Activated naive CD4-positive, alpha-beta T cell treated with anti-CD3 and anti-CD28 coated beads, Interleukin-2, amount 50 U/mL, for 24 hours (primary cell): ENCODE data around the gene ADAMTS18.

ENCODE experiments used
- H3K27ac Mint-ChIP-seq: one replicate; pipeline ENCODE4 v1.8.0; 2021; ENCODE audit warnings: mild to moderate bottlenecking, mixed read lengths
- H3K27me3 Mint-ChIP-seq: one replicate; pipeline ENCODE4 v1.8.0; 2021; ENCODE audit warnings: mixed read lengths
- H3K36me3 Mint-ChIP-seq: one replicate; pipeline ENCODE4 v1.8.0; 2021; ENCODE audit warnings: mixed read lengths
- H3K4me1 Mint-ChIP-seq: one replicate; pipeline ENCODE4 v1.8.0; 2021; ENCODE audit warnings: mixed read lengths
- H3K4me3 Mint-ChIP-seq: one replicate; pipeline ENCODE4 v1.8.0; 2021; ENCODE audit warnings: mild to moderate bottlenecking, mixed read lengths
- H3K9me3 Mint-ChIP-seq: one replicate; pipeline ENCODE4 v1.8.0; 2021; ENCODE audit warnings: mixed read lengths

Gene ADAMTS18

GRCh38 chr16:77328768-77329167 is 106.1 kb downstream of the ADAMTS18 start:
- Mint-ChIP-seq H3K4me1 (no peaks in the 10 kb centered on the region), H3K36me3 (no peaks in the 10 kb centered on the region), H3K9me3 (no peaks in the 10 kb centered on the region), H3K4me3 (no peak overlapping the region), H3K27me3 (peaks cover 8% of the 10 kb centered on the region), H3K27ac (no peak overlapping the region)

- no peak overlapping the region for H3K4me3 Mint-ChIP-seq
Measured at GRCh38 chr16:77328274-77328673, 106.6 kb downstream of the ADAMTS18 start.

GRCh38 chr16:77327717-77328116 is 107.1 kb downstream of the ADAMTS18 start:
- no peaks in the 10 kb centered on the region for H3K9me3 Mint-ChIP-seq
- H3K4me3 Mint-ChIP-seq: no peak overlapping the region
- peaks cover 10% of the 10 kb centered on the region for H3K27me3 Mint-ChIP-seq
- no peaks in the 10 kb centered on the region for H3K36me3 Mint-ChIP-seq
- H3K4me1 Mint-ChIP-seq: no peaks in the 10 kb centered on the region
- H3K27ac Mint-ChIP-seq: no peak overlapping the region

More at GRCh38 chr16:77328274-77328673, 106.6 kb downstream of the ADAMTS18 start:
- H3K4me1 Mint-ChIP-seq: no peaks in the 10 kb centered on the region
- H3K27ac Mint-ChIP-seq: no peak overlapping the region
- H3K9me3 Mint-ChIP-seq: no peaks in the 10 kb centered on the region
- H3K27me3 Mint-ChIP-seq: peaks cover 8% of the 10 kb centered on the region
- no peaks in the 10 kb centered on the region for H3K36me3 Mint-ChIP-seq

- Mint-ChIP-seq H3K4me1 (no peaks in the 10 kb centered on the region), H3K9me3 (no peaks in the 10 kb centered on the region), H3K27ac (no peak overlapping the region), H3K4me3 (no peak overlapping the region), H3K27me3 (peaks cover 6% of the 10 kb centered on the region), H3K36me3 (no peaks in the 10 kb centered on the region)
Measured at GRCh38 chr16:77324729-77325128, 110.1 kb downstream of the ADAMTS18 start.

GRCh38 chr16:77323695-77324094 is 111.1 kb downstream of the ADAMTS18 start:
- H3K4me3 Mint-ChIP-seq: no peak overlapping the region
- no peaks in the 10 kb centered on the region for H3K36me3 Mint-ChIP-seq
- no peak overlapping the region for H3K27ac Mint-ChIP-seq
- no peaks in the 10 kb centered on the region for H3K9me3 Mint-ChIP-seq
- no peaks in the 10 kb centered on the region for H3K4me1 Mint-ChIP-seq
- peaks cover 6% of the 10 kb centered on the region for H3K27me3 Mint-ChIP-seq

- no peaks in the 10 kb centered on the region for H3K36me3 Mint-ChIP-seq
- H3K27ac Mint-ChIP-seq: no peak overlapping the region
- H3K4me3 Mint-ChIP-seq: no peak overlapping the region
- H3K4me1 Mint-ChIP-seq: no peaks in the 10 kb centered on the region
- no peaks in the 10 kb centered on the region for H3K9me3 Mint-ChIP-seq
- H3K27me3 Mint-ChIP-seq: peaks cover 6% of the 10 kb centered on the region
Measured at GRCh38 chr16:77322757-77323156, 112.1 kb downstream of the ADAMTS18 start.

GRCh38 chr16:77317059-77317458 is 117.8 kb downstream of the ADAMTS18 start:
- Mint-ChIP-seq H3K4me1 (no peaks in the 10 kb centered on the region), H3K36me3 (no peaks in the 10 kb centered on the region), H3K4me3 (no peak overlapping the region), H3K27ac (no peak overlapping the region), H3K9me3 (no peaks in the 10 kb centered on the region), H3K27me3 (peaks cover under 1% of the 10 kb centered on the region)

GRCh38 chr16:77310877-77311276 is 124.0 kb downstream of the ADAMTS18 start:
- Mint-ChIP-seq H3K27ac (no peak overlapping the region), H3K4me1 (peaks cover 11% of the 10 kb centered on the region), H3K27me3 (peaks cover 3% of the 10 kb centered on the region), H3K4me3 (no peak overlapping the region), H3K36me3 (no peaks in the 10 kb centered on the region), H3K9me3 (no peaks in the 10 kb centered on the region)

GRCh38 chr16:77308163-77308561 is 126.7 kb downstream of the ADAMTS18 start:
- Mint-ChIP-seq H3K9me3 (no peaks in the 10 kb centered on the region), H3K27me3 (peaks cover 6% of the 10 kb centered on the region), H3K27ac (peak overlapping the region; percentile 14), H3K36me3 (no peaks in the 10 kb centered on the region), H3K4me1 (peaks cover 11% of the 10 kb centered on the region), H3K4me3 (no peak overlapping the region)

GRCh38 chr16:77307426-77308162 is 127.2 kb downstream of the ADAMTS18 start:
- Mint-ChIP-seq H3K27ac (peak overlapping the region; percentile 66), H3K36me3 (no peaks in the 10 kb centered on the region), H3K4me3 (no peak overlapping the region), H3K9me3 (no peaks in the 10 kb centered on the region), H3K27me3 (peaks cover 6% of the 10 kb centered on the region), H3K4me1 (peaks cover 11% of the 10 kb centered on the region)

- Mint-ChIP-seq H3K27ac (no peak overlapping the region), H3K27me3 (peaks cover 4% of the 10 kb centered on the region), H3K4me1 (peaks cover 11% of the 10 kb centered on the region), H3K9me3 (no peaks in the 10 kb centered on the region), H3K36me3 (no peaks in the 10 kb centered on the region), H3K4me3 (no peak overlapping the region)
Measured at GRCh38 chr16:77306075-77306474, 128.8 kb downstream of the ADAMTS18 start.

- Mint-ChIP-seq H3K4me1 (peaks cover 11% of the 10 kb centered on the region), H3K27me3 (peaks cover 4% of the 10 kb centered on the region), H3K36me3 (no peaks in the 10 kb centered on the region), H3K27ac (no peak overlapping the region), H3K4me3 (no peak overlapping the region), H3K9me3 (no peaks in the 10 kb centered on the region)
Measured at GRCh38 chr16:77304877-77305276, 130.0 kb downstream of the ADAMTS18 start.

GRCh38 chr16:77304134-77304533 is 130.7 kb downstream of the ADAMTS18 start:
- Mint-ChIP-seq H3K27ac (no peak overlapping the region), H3K36me3 (no peaks in the 10 kb centered on the region), H3K9me3 (no peaks in the 10 kb centered on the region), H3K4me3 (no peak overlapping the region), H3K27me3 (peaks cover 4% of the 10 kb centered on the region), H3K4me1 (peaks cover 11% of the 10 kb centered on the region)

- Mint-ChIP-seq H3K9me3 (no peaks in the 10 kb centered on the region), H3K4me1 (peaks cover 3% of the 10 kb centered on the region), H3K27me3 (peaks cover 4% of the 10 kb centered on the region), H3K4me3 (no peak overlapping the region), H3K27ac (no peak overlapping the region), H3K36me3 (no peaks in the 10 kb centered on the region)
Measured at GRCh38 chr16:77302674-77303073, 132.2 kb downstream of the ADAMTS18 start.

GRCh38 chr16:77302249-77302648 is 132.6 kb downstream of the ADAMTS18 start:
- Mint-ChIP-seq H3K27ac (no peak overlapping the region), H3K36me3 (no peaks in the 10 kb centered on the region), H3K9me3 (no peaks in the 10 kb centered on the region), H3K4me1 (no peaks in the 10 kb centered on the region), H3K4me3 (no peak overlapping the region), H3K27me3 (peaks cover 3% of the 10 kb centered on the region)

- Mint-ChIP-seq H3K4me1 (no peaks in the 10 kb centered on the region), H3K9me3 (no peaks in the 10 kb centered on the region), H3K27me3 (no peaks in the 10 kb centered on the region), H3K4me3 (no peak overlapping the region), H3K27ac (no peak overlapping the region), H3K36me3 (no peaks in the 10 kb centered on the region)
Measured at GRCh38 chr16:77300256-77300655, 134.6 kb downstream of the ADAMTS18 start.

GRCh38 chr16:77299395-77299794 is 135.4 kb downstream of the ADAMTS18 start:
- Mint-ChIP-seq H3K27ac (no peak overlapping the region), H3K36me3 (no peaks in the 10 kb centered on the region), H3K9me3 (no peaks in the 10 kb centered on the region), H3K27me3 (no peaks in the 10 kb centered on the region), H3K4me3 (no peak overlapping the region), H3K4me1 (no peaks in the 10 kb centered on the region)
